GM12872 (cell line): ENCODE data around the gene LTB4R.

Source experiments
- CTCF ChIP-seq: IDR thresholded peaks from 3 replicates; pipeline ENCODE4 v1.5.1; 2011; ENCODE audit warnings: low read depth, mild to moderate bottlenecking, low read length, moderate library complexity; ENCODE audit not compliant: insufficient read depth

The LTB4R gene

DNA sequence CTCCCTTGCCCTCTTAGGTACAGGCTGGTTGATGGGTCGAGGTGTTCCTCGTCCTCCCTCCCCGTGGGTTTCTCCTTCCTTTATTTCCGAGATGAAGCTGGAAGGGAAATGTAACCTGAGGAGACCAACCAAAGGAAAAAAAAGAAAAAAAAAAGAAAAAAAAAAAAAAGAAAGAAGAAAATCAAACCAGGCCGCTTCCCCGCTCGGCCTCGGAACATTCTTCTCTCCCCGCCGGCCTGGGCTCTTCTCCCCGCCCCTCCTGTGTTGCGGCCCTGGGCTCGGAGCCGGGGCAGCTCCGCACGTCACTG, 55.1 kb downstream of the LTB4R start:
- no peak for TF ChIP-seq CTCF

GRCh38 chr14:24366721-24367513, 55.6 kb downstream of the LTB4R start:
- no peak for TF ChIP-seq CTCF
